GM21825 (cell line): Measurements from ENCODE around the gene JAG1.

Experiments used
- ATAC-seq: cut with Tn5 transposase; IDR thresholded peaks from one replicate; pipeline ENCODE4 v1.9.1; 2021; ENCODE audit warnings: mild to moderate bottlenecking, moderate library complexity; ENCODE audit not compliant: unreplicated experiment

JAG1 gene

DNA sequence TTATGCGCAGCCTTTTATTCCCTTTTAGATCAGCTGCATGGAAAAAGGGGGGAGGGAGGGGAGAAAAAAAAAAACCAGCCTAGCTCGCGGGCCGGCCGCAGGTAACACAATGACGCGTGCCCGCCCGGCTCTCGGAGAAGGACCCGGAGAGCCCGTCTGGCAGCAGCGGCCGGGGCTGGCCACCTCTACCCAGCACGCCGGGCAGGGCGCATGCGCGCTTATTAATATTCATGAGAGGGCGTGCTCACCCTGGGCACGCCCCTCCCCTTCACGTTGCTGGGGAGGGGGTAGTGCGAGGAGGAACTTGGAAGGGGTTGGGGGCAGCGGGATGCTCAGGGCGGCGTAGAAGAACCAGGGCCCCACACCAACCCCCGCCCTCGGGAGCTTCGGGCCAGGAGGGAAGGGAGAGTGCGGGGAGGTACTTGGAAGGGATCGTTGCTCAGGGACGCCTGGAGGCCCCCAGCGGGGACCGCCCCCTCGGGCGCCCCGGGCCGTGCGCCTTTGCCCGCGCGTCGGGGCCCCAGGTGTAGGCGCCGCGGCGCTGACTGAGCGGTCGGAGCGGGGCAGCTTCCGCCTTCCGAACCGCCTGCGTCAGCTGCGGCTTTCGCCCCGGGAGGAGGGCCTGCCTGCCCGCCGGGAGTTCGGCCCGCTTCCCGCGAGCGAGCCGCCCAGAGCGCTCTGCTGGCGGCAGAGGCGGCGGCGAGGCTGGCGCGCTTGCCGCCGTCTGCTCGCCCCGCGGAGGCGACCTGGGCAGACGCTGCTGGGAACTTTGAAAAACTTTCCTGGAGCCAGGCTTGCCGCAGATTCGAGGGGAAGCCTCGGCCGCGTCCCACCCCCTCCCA lies at the start of gene JAG1:
TSS of gene JAG1 (minus strand) at position 158 of the 842 bp plus-strand sequence. CDS start 469 bp downstream, outside the sequence.
- peak; percentile 57 for ATAC-seq

DNA sequence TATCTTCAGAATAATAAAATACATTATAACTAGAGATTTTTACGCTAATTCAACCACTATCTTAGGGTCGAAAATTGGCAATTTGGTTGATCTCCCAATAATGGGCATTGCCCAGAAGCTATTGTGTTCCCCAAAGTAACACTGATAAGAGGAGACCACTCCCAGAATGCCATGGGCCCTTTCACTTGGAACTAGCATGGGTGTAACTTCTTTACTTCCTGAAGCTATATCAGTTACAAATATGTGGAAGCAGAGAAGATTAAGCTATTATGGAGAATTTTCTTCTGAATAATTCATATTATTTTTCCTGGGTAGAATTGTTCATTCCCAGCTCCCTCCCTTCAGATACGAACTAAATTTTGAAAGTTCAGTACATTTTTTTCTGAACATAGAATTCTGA lies 48.2 kb upstream of the JAG1 start:
- no peak for ATAC-seq

DNA sequence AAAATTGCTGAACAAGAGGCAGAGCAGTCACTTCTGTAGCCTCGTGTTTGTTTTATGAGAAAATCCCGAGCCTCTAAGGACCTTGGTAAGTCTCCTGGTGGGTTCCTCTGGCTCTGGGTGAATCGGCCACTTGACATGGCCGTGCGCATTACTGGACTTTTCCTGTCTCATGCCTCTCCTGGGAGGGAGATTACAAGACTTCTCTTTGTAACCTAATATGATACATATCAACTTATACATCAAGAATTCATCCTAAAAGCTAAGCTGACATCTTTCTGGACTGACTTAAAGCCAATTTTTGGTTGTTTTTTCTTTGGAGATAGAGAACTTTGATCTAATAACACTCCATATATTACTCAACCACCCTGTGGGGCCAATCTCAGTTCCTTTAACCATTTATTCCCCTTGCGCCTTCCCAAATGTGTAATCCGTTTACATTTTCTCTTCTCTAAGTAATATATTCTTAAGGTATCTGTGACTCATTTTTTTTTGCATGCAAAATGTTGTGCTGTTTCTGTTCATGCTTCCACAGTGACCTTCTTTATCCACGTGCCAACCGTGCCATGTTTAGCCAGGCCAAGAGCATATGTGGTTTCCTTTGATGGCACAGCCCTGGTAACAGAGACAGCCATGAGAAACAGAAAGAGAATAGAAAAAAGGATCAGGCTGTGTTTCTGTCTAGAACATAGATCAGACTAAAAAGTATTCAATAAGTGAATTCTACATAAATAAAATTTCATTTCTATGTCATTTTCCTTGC lies 47.5 kb upstream of the JAG1 start:
- ATAC-seq = no peak

DNA sequence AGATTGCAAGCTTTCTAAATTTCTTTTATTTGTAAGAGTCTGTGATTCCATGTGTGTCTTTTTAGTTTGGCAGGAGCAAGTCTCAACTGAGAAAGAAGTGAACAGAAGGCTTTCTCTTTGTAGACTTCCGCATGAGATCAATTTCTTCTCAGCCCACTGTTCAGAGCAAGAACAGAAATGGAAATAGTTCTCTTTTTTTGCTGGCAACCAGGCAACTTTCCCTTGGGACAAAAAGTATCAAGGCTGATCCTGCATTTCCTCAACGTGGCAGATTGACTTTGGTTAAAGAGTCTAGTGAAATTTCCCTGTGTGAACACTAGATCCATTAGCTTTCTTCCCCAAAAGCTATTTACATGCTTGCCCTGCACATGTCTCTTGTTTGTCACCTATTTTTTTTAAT lies 46.8 kb upstream of the JAG1 start:
- no peak for ATAC-seq

DNA sequence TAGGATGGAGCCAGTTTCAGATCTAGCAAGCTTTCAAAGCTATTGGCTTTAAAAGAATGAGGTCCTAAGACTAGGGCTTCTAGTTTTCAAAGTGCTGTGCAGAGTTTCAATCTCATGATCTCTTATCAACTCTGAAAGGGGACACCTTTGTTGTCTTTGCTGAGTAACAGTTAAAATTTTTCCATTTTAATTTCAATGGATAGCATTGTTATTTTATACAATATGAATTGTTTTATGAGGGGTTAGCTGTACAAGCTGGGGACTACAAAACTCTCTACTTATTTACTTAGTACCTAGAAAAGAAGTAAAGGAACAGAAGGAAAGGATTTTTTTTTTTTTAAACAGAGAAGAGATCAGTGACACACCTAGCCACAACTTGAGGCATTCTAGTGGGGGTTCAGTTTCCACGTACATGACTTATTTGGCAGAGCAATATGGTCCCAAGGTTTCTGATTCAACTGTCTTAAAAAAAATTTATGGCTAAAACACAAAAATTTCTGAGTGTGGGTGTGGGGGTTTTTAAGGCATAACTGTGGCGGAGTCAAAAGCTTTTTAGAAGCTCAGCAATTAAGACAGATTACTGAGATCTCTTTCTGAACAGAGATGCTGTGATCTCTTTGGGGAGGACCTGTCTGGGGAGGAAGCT lies 46.1 kb upstream of the JAG1 start:
- no peak for ATAC-seq

DNA sequence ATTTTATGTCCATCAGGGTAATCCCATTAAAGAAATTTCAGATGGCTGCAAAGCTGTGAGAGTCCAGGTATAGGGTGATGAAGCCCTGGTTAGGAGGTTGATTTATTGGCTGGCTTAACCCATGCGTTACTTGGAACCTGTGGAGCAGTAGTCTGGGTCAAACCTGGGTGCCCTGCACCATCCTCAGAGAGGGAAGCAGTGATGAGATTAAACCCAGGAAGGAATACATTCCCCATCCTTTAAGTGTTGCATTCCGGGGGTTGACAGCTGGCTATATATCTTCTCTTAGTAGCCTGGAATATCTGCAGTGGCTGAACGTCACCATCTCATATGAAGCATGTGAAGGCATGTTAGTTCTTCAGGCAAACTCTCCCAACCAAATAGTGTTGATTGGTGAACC lies 44.9 kb upstream of the JAG1 start:
- no peak for ATAC-seq

DNA sequence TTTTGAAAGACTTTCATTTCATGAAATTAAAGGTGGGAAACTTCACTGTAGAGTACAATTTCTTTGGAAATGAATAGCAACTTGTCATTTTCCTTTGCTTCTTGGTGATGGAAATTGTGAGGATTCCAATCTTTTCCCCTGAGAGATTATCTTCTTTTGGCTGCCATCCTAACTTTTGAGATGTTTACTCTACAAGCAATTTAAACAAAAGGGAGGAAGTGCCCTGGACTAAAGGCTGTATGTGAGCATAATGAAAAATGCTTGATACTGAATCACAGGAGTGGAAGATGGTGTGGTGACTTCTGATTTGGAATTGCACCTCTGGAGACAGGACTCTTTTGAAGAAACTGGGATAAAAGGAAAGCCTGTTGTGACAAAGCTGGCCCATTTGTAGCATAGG lies 43.1 kb upstream of the JAG1 start:
- ATAC-seq = no peak

DNA sequence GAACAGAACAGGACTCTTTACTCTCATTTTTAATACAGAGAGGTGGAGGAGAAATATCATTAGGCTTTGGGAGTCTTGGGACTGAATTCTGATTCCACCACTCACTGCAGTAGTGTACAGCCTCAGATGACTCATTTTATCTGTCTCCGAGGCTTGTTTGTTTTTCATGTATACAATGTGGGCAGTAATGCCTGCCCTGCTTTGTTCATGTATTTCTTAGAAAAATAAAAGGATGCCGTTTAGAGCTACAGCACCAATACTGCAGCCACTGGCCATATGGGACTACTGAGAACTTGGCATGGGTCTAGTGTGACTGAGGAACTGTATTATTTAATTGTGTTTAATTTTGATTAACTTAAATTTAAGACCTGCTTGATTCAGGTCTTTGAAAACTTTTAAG lies 41.2 kb upstream of the JAG1 start:
- no peak for ATAC-seq

DNA sequence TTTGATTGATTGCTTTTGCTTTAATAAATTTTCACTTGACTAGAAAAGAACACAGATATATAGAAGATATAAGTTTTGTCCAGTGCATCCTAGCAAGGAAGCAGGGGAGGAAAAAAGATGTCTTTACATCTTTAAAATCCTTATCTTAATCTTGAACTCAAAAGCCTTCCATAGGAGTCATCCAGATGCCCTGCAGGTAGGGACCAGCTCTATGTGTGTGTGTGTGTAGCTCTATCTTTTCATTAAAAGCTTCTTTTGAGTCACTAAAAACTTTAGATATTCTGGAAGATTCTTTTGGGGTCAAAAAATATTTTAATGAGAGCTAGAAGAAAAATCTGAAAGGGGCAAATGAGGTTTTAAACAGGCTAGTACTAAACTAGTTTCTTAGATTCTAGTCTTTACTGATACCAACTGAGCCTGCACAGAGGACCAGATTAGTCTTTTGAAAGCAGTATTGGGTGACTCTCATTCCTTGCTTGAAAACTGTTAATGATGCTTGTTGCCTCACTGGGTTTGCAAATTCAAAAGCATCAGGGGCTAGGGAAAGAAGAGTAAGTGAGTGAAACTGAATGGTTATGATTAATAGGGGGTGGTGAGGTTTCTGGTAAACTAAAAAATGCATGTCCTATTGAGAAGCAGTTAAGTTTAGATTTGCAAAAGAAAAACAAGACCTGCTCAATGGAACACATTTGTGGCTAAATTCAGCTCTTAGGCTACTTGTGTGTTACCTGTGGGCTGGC lies 40.6 kb upstream of the JAG1 start:
- ATAC-seq = no peak

DNA sequence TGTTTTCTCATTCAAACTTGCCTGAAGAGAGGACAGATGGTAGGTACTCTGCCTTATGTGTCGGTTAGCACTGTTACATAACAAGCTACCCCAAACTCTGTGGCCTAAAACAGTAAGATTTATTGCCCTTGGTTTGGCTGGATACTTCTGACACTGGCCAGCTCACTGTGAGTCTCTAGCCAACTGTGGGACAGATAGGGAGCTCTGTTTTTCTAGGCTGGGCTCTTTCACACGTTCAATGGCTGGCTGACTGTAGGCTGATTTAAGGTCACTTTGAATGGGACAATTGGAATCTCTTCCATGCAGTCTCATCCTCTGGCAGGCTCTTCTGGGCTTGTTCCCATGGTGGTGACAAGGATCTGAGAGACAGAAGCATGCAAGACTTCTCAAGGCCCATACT lies 39.4 kb upstream of the JAG1 start:
- no peak for ATAC-seq

DNA sequence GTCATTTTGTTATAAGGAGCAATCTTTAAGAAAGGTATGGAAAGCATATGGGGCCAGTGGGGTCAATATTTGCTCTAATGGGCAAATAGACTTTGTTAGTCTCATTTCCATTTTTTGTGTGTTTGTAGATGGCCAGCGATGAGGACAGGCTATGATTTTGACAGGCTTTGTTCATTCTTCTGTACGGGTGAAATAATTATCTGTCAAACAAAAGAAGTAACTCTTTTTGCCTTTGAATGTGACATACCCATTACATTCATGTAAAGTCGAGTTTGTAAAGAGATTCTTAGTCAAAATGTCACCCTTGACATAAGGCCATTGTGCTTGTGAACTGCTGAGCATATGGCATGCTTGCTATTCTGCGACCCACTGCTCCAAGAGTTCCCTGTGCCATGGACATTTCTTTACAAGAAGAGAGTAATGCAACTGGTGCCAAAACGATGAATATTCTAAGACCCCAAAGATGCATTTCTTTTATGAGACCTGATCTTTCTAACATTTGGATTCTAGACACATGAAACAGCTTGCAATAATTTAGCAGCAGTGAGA lies 38.2 kb upstream of the JAG1 start:
- no peak for ATAC-seq

DNA sequence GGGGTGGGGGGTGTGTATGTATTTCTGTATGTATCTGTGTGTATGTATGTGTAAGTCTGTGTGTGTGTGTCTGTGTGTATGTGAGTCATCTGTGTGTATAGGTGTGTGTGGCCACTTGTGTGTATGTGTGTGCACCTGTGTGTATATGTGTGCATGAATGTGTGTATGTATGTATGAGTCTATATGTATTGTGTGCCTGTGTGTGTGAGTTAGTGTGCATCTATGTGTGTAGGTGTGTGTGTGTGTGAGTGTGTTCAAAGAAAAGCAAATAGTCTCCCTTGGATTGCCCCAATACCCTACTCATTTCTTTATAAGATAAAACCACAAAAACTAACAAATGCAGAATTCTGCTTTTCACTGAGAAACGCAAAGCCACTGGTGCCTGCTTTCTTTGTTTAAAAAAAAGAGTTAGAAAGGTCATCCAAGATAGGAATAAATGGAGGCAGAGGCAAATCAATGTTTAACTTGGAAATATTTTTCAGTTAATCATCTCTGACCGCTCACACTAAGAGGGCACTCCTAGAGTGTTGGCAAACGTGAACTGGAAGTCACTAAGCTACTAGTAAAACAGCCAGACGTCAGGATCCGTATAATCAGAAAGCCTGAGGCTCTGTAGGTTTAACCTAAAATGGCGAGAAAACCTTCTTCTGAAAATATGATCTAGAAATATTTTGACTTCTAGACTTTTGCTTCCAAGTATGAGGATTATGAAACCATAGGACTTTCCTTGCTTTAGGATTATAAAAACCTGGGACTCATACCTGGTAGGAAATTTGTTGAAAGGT lies 37.4 kb upstream of the JAG1 start:
- no peak for ATAC-seq

DNA sequence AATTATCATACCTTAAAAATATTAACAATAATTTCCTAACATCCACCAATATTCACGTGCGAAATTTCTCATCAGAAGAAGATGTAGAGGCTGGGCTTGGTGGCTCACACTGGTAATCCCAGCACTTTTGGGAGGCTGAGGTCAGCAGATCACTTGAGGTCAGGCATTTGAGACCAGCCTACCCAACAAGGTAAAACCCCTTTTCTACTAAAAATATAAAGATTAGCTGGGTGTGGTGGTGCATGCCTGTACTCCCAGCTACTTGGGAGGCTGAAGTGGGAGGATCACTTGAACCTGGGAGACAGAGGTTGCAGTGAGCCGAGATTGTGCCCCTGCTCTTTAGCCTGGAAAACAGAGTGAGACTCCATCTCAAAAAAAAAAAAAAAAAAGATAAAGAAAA lies 36.1 kb upstream of the JAG1 start:
- no peak for ATAC-seq

DNA sequence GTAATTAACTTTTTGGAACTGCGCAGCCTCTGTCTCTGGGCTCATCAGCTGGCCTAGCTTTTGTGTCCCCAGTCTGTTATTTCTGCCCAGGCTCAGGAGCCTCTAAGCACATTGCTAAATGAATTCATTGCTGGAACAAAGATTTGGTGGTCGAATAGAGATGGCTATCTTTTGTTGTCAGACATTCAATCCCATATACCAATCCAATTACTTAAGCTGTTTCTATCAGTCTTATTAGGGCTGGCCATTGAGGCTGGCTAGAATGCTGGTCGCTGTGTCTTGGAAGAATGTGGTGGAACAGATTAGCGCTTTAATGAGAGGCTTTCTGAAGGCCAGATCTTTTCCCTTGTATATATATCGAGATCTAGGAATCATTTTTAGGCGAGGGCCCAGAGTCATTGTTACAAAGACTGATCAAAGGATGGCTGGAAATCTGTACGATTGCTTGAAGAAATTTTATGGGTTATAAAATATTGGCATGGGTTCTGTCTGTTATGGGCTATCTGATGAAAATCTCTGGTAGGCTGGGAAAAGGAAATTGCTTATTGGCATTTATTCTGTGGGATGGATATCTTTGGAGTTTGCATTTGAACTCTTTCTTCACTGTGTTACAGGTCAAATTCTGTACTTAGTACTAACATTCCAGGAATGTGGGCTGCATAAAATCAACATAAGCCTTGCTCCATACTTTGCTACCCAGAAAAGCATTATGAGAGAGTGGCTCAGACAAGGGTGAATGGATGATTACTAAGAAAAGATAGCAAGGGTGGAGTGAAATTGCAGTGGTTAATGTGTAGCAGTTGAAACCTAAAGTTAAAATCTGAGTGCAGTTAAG lies 34.8 kb upstream of the JAG1 start:
- ATAC-seq = no peak

DNA sequence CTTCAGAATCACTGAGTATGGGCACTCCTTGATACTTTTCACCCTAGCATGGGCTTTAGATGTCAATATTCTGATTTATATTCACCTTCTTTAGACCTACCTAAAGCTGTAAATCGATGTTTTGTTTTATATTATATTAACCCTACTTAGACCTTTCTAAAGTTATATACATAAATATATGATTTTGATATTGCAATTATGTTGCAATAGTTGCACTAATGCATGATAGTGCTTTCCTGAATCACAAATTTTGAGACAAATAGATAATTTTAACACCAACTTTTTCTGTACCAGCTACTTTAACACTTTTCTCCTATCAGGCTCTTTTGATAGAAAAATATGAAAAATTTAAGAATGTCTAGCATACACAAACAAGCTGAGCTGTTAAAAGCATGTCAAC lies 34.0 kb upstream of the JAG1 start:
- no peak for ATAC-seq

DNA sequence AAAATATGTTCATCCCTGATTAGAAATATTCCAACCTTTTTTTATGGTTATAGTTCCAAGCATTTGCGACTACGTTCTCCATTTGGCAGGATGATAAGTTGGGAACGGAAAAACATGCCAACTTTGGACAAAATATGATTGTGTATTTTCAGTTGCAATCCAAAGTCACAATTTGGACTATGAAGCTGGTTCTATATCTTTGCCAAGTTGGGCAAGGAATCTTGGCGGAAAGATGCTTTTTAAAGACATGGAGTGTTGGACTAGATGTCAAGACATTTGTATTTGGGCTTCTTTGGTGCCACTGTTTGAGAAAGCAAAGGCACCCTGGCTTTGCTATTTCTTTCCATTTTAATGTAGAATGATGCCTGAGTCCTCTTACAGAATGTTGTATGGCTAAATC lies 33.3 kb upstream of the JAG1 start:
- no peak for ATAC-seq

DNA sequence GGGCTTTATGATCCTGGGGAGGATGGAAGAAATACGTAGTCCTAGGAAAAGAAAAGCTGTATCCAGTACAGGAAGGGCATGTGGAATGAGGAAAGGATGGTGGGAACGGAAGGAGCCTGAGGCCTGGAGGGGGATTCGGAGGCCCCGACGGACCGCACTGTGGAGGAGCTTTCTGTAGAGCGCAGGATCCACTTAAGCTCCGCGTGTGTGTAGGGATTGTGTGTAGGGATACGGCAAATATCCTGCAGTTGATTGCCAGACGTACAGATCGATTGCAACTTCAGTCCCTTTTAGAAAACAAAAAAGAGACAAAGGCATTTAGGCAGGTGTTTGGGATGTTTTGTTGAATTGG lies 32.6 kb upstream of the JAG1 start:
- no peak for ATAC-seq

DNA sequence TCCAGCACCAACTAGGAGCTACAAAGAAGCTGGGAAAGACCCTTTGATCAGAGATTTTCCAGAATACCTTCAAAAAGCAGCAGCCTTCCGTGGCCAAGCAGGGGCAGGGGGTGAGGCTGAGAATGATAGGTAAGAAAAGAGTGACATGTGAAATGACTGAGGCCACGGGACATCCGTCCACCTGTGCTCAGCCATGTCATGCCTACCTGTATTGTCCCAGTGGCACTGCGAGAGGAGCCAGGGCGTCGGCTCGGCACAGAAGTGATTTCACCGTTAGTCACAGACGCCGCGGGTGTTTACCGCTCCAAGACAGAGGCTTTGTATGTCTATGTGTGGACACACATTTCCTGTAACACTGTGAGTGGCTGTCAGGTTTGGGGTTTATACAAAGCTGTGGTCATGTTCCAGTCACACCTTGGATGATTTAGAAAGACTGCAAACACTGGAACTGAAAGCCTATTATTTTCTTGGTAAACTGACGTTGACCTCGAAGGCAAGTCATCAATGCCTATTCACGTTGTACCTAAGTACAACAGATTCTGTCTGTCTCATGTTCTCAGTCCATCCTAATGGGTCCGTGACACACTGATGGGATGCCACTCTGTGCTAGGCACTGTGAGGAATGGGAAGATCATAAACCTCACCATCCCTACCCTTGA lies 32.1 kb upstream of the JAG1 start:
- ATAC-seq = no peak

DNA sequence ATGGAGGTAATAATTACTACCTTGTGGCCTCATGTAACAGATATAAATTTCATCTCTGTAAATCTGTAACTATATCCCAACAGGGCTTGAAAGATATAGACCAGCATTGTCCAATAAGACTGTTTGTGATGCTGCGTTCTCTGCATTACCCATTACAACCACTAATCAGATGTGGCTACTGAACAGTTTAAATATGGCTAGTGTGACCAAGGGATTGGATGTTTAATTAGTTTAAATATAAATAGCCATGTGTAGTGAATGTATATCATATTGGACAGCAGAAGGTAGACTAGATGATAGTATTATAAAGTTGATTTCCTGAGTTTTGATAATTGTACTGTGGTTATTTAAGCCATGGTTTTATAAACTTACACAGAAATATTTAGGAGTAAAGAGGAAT lies 27.8 kb upstream of the JAG1 start:
- ATAC-seq = no peak
